SK-N-SH treated with all-trans-retinoic acid at 6 μM for 48 hours (cell line): ENCODE data around the gene OR10G7.

Experiments used
- GLIS3 ChIP-seq: fragments of 250-450 bp; sonication (Bioruptor Pico); IDR thresholded peaks from 2 replicates; pipeline ENCODE4 v1.5.0; 2020; ENCODE audit warnings: mild to moderate bottlenecking, moderate library complexity
- RARB ChIP-seq: fragments of 250-450 bp; sonication (Bioruptor Pico); IDR thresholded peaks from 2 replicates; pipeline ENCODE4 v1.8.0; 2021; ENCODE audit warnings: mild to moderate bottlenecking, moderate library complexity
- ZFP3 ChIP-seq: fragments of 250-450 bp; sonication (Bioruptor Pico); IDR thresholded peaks from 2 replicates; pipeline ENCODE4 v1.5.0; 2020; ENCODE audit warnings: mild to moderate bottlenecking, moderate library complexity
- ZNF70 ChIP-seq: fragments of 450-650 bp; formaldehyde crosslinking; IDR thresholded peaks from 2 replicates; pipeline ENCODE4 v1.5.0; 2020; ENCODE audit warnings: mild to moderate bottlenecking, moderate library complexity

- no peak for TF ChIP-seq ZNF70 (CRISPR knock-in tag)
- TF ChIP-seq RARB (CRISPR knock-in tag): no peak
- TF ChIP-seq GLIS3 (CRISPR knock-in tag): no peak
- TF ChIP-seq ZFP3 (CRISPR knock-in tag): no peak
Observed at GRCh38 chr11:124043420-124043819, 2.3 kb upstream of the OR10G7 start.
